Measurements from ENCODE around the gene TFCP2L1.

- TF ChIP-seq CTCF (IDR thresholded peaks at IDR 0.05) (no peak), TEAD4 (CRISPR knock-in tag; IDR thresholded peaks at IDR 0.05) (no peak)
- TF ChIP-seq, protein P1, sequence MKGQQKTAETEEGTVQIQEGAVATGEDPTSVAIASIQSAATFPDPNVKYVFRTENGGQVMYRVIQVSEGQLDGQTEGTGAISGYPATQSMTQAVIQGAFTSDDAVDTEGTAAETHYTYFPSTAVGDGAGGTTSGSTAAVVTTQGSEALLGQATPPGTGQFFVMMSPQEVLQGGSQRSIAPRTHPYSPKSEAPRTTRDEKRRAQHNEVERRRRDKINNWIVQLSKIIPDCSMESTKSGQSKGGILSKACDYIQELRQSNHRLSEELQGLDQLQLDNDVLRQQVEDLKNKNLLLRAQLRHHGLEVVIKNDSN (CRISPR knock-in tag; IDR thresholded peaks at IDR 0.05): no peak
Observed at GRCh38 chr2:121185571-121186074, 99.4 kb downstream of the TFCP2L1 start.
